ENCODE data around the gene NRG2. TPM values are rescaled to one million over a fixed set of nuclear protein-coding genes. Genes with fewer than 3 reads are reported as not detected.
A peak's percentile ranks its signal among the peaks of the same experiment; 100 is the strongest.

The NRG2 gene
- total RNA-seq, 1 donor from 2014 or later, result under 0.01 TPM

- H3K36me3 ChIP-seq (ENCODE audit: control insufficient read depth, insufficient read depth, low read length), result no peaks in the 10 kb centered on the region
- no peaks in the 10 kb centered on the region for H3K27me3 ChIP-seq (ENCODE audit: control insufficient read depth, insufficient read depth, low read length)
- DNase-seq (ENCODE audit: low read depth) (no peak), FAIRE-seq (no peak)
- H3K4me3 ChIP-seq (ENCODE audit: low read depth, low read length), result no peak overlapping the region
- TF ChIP-seq CTCF (IDR thresholded peaks at IDR 0.05; ENCODE audit: insufficient read depth, low read length, severe bottlenecking), result no peak
Measured at GRCh38 chr5:139882961-139883539, 160.0 kb downstream of the NRG2 start.

- FAIRE-seq, result peak; percentile 13
- H3K27me3 ChIP-seq (ENCODE audit: control insufficient read depth, insufficient read depth, low read length), result no peaks in the 10 kb centered on the region
- H3K36me3 ChIP-seq (ENCODE audit: control insufficient read depth, insufficient read depth, low read length), result no peaks in the 10 kb centered on the region
- no peak for TF ChIP-seq CTCF (IDR thresholded peaks at IDR 0.05; ENCODE audit: insufficient read depth, low read length, severe bottlenecking)
- DNase-seq (ENCODE audit: low read depth), result no peak
- no peak overlapping the region for H3K4me3 ChIP-seq (ENCODE audit: low read depth, low read length)
Measured at GRCh38 chr5:139882316-139882715, 160.8 kb downstream of the NRG2 start.

GRCh38 chr5:139881143-139881733 lies 161.9 kb downstream of the NRG2 start:
- Histone ChIP-seq H3K36me3 (ENCODE audit: control insufficient read depth, insufficient read depth, low read length) (no peaks in the 10 kb centered on the region), H3K4me3 (ENCODE audit: low read depth, low read length) (no peak overlapping the region), H3K27me3 (ENCODE audit: control insufficient read depth, insufficient read depth, low read length) (no peaks in the 10 kb centered on the region)
- FAIRE-seq, result no peak
- DNase-seq (ENCODE audit: low read depth), result no peak
- TF ChIP-seq CTCF (IDR thresholded peaks at IDR 0.05; ENCODE audit: insufficient read depth, low read length, severe bottlenecking), result no peak

- H3K27me3 ChIP-seq (ENCODE audit: control insufficient read depth, insufficient read depth, low read length), result no peaks in the 10 kb centered on the region
- TF ChIP-seq CTCF (IDR thresholded peaks at IDR 0.05; ENCODE audit: insufficient read depth, low read length, severe bottlenecking), result no peak
- no peak for DNase-seq (ENCODE audit: low read depth)
- FAIRE-seq, result no peak
- no peak overlapping the region for H3K4me3 ChIP-seq (ENCODE audit: low read depth, low read length)
- H3K36me3 ChIP-seq (ENCODE audit: control insufficient read depth, insufficient read depth, low read length), result no peaks in the 10 kb centered on the region
Measured at GRCh38 chr5:139880416-139881142, 162.5 kb downstream of the NRG2 start.

GRCh38 chr5:139878093-139878492 lies 165.0 kb downstream of the NRG2 start:
- FAIRE-seq (no peak), DNase-seq (ENCODE audit: low read depth) (no peak)
- TF ChIP-seq CTCF (IDR thresholded peaks at IDR 0.05; ENCODE audit: insufficient read depth, low read length, severe bottlenecking), result no peak

More at GRCh38 chr5:139878093-139878492, 165.0 kb downstream of the NRG2 start:
- H3K36me3 ChIP-seq (ENCODE audit: control insufficient read depth, insufficient read depth, low read length), result no peaks in the 10 kb centered on the region
- no peak overlapping the region for H3K4me3 ChIP-seq (ENCODE audit: low read depth, low read length)
- H3K27me3 ChIP-seq (ENCODE audit: control insufficient read depth, insufficient read depth, low read length), result no peaks in the 10 kb centered on the region

All from bronchial epithelial cell (primary cell).